Non-pigmented ciliary epithelial cell (primary cell): ENCODE data around the gene PGLYRP3.

Source experiments
- DNase-seq: peaks from one replicate; pipeline ENCODE4 v3.0.0-alpha.2; 2010; ENCODE audit warnings: low read depth

PGLYRP3 gene

DNA sequence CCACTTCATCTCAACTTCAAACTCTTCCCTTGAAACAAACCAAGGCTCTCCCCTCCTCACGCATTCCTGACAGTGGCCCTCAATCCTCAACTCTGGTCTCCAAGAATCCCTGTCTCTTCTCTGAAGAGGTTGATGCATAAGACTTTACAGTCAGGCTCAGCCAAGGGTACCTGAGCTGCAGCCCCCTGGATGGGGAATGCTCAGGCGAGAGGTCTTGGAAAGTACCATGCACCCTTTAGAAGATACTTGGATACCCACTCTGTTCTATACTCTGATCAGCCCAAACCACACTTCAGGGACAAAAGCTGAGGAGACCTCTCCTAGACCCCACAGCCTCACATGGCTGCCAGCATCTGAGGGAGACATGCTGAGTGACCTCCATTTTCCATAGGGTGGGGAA is 536 bp upstream of the PGLYRP3 start:
- no peak for DNase-seq

DNA sequence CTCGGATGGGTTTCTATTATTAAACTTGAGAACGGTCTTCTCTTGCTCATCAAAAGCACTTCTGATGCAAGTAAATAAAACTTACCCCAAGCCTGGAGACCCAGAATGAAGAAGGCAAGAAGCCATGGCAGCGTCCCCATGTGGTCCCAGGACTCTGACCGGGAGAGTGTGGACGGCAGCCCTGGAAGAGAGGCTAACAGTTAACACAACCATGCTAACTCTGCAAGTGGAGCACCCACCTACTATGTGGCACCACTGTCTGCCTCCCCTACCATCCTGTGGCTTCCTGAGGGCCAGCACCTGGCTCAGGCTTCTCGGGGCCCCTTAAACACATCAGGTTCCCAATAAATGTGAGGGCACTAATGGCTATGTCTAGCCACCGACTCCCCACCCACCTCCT is 2.2 kb downstream of the PGLYRP3 start:
- no peak for DNase-seq

DNA sequence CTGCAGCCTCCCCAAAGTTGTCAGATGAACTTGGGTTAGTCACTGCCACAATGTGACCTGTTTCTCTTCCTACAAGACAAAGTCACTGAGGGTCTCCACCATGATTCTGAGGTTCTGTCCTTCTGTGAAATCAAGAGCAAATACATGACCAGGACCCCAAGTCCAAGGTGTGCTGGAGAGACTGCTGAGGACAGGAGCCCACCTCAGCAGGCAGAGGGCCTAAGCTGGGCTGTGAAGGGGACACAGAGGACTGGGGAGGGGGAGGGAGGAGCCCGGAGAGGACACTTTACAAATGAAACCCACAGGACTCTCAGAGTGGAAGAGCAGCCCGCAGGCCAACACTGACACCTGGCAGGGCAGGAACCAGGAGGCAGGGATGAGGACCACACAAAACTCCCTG is 3.3 kb downstream of the PGLYRP3 start:
- DNase-seq: no peak

DNA sequence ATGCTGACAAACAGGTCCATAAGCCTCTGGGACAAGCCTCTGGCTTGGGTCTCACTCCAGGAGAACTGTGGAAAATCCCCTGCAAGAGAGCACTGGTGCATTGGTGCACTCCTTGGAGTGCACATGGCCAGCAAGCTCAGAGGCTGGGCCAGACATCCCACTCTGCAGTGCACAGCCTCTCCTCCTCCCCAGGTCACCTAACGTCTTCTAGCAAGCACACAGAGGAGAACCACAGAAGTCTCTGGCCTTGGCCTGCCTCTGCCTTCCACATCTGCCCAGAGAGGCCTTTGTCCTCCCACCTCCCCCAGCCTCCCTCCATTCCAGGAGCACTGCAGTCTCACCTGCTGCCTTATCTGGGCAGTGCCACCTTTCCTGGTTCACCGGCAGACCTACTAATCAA is 4.2 kb downstream of the PGLYRP3 start:
- no peak for DNase-seq

DNA sequence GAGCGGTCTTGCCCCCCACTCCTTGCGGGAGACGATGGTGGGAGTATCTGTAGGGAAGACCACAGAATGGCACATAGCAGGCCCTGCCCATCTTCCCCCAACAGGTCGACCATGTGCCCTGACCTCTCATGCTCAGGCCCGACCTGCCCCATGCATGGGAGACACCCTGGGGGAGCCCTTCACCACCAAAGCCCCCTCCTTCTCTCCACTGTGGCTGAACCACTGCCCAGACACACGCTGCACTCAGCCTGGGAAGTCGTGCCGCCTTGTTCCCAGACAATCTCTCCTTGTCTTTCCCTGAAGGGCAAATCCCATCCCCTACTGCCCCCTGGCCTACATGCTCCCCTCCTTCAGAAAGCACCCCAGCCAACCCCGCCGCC is 5.5 kb downstream of the PGLYRP3 start:
- no peak for DNase-seq

DNA sequence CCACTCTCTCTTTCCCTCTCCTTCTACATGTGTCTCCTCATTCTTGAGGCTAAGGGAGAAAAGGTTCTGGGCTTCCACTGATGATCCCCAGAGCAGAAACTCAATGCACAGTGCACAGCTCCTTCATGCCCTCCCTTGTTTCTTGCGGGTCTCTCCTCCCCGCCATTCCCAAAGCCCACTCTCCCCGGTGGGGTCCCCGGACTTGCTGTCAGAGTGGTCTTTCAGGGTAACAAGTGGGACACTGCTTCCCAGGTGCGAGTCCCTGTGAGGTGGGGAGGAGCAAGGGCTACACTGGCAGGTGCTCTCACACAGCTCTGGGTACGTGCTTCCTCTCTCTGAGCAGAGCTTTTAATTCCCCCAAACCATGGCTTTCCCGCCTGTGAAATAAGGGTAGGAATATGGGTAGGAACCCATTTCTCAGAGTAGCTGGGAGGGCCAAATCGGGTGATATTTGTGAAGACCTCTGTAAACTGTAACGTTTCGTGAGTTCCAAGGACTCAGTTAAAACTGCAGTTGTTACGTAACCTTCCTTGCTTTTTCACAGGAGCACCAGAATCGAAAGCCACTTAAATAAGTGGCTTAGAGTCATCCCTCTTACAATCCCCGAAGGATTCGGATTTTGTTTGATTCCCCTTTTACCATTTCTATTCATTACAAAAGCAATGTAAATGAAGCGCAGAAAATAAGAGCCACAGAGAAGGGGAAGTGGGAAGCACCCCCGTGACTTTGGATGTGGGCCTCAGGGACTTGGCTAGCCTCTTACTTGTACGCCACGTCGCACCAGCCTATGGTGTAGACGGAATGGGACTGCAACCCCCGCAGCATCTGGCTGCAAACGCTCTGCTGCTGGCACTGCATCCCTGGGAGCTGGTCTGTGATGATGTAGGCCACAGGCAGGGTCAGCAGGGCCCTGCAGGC is 6.2 kb downstream of the PGLYRP3 start:
- no peak for DNase-seq

DNA sequence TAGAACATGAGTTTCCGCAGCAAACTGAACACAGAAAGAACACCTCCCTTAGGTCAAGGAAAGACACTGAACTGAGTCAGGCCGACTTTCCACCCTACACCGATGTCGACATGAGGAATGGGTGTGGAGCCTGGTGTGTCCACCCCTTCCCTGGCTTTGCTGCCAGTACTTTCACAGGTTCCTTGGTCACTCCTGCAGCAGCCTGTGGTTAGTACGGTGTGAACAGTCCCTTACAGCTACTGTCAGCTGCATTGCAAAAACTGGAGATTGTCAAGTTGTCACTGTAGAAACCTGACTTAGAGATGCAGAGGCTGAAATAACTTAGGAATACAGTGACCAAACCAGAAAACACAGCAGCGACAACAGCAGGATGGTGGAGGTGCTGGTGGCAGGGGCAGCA is 7.1 kb downstream of the PGLYRP3 start:
- no peak for DNase-seq

DNA sequence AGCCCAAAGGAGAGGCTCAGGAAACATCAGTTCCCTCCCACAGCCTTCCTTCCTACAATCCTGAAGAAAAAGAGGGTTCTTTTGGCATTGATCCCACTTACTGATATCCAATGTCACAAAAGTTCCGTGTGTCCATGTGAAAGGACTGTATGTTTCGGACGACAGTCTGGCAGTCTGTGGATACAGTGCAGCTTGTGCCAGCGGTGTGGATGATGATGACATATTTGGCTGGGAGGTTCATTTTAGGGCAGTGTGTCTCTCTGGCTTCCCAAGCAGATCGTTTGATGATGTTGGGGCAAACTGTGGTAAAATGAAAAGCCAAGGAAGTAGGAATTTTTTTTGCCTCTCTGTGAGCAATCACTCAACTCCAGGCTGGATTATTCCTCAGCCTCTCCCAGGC is 10.4 kb downstream of the PGLYRP3 start:
- DNase-seq: no peak

DNA sequence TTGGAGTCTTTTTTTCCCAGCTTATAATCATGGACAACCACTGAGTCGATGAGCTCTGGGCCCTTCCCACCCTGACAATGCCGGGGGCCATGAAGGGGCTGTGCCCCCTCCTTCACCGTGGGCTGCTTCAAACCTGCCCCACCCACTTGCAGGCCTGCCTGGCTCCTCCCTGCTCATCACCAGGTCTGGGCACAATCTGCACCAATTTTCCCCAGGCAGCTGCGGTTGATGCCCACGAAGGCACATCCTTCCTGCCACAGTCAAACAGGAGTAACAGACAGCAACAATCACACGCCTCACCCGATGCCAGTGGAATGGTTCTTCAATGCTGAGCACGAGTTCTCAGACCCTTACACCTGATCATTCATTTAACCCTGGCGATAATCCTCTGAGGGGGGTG is 18.9 kb downstream of the PGLYRP3 start:
- DNase-seq: no peak

DNA sequence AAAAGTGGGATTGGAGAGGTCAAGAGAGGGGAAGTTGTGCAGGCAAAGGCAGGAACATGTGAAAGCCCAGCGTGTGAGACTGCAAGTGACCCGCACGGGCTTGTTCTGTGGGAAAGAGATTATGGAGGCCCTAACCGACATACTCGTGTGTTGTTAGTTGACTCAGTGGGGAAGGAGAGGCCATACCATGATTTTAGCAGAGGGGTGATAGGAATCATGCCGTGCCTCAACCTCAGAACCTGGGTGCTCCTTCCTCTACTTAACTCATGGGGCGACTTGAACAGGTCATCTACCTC is 19.3 kb downstream of the PGLYRP3 start:
- no peak for DNase-seq

DNA sequence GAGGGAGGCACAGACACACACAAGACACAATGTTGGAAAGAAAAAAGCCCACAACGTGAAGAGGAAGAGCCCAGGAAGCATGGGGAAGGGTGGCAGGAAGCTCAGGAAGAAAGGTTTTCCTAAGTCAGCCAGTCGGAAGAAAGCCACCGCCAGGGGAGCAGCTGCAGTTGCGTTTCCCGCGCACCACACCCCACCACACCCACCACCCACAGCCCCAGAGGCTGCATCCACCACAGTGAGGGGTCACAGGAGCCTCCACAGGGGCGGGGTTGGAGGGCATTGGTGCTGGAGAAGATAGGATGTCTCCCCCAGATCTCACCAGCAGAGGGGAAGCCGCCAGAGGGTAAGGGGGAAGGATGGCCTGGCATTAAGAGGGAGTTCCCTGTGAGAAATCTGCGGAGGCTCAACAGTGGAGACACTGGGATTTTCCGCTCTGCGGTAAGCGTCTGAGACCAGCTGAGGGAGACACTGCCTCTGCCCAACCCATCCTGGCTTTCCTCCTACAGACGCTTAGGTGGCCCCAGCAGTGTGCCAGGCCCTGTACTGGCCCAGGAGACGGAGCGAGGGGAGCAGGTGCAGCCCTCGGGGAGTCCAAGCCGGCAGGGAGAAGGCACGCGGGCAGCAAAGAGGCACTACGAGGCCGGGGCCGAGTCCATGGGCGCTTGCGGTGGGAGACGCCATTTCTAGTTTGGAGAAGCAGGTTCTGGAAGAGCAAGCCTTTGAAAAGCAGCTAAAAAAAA is 19.8 kb downstream of the PGLYRP3 start:
- DNase-seq: no peak

DNA sequence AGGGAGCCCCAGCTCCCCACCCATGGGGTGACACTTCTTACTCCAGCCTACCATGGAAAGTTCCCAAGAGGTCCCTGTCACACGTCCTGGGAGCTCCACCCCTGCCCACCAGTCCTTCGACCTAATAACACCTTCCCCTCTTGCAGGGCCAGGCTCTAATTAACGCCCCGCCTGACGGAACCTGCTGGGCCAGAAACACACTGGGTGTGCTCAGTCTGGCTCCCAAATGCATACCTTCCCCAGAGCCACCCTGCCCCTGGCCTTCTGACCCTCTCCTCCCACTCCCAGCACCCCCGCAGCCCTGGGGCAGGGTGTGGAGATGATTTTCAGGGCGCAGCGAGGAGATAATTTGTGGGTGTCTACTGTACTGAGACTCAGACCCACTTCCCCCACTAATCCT is 20.6 kb downstream of the PGLYRP3 start:
- DNase-seq: no peak

DNA sequence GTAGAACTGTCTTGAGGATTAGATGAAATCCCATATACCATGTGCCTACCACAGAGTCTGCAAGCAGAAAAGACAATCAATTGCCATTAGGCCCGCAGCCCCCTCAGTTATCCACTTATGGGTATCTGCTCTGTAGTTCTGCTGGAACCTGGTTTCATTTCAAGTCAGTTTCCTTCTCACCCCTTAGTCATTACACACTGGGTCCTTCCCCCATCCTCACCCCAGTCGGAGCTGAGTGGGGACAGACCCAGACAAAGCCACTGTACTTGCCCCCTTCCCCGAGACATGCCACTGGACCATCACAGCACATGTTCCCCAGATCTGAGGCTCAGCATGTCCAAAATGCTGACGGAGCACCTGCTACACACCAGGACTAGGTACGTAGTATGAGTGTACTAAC is 21.2 kb downstream of the PGLYRP3 start:
- DNase-seq: no peak

DNA sequence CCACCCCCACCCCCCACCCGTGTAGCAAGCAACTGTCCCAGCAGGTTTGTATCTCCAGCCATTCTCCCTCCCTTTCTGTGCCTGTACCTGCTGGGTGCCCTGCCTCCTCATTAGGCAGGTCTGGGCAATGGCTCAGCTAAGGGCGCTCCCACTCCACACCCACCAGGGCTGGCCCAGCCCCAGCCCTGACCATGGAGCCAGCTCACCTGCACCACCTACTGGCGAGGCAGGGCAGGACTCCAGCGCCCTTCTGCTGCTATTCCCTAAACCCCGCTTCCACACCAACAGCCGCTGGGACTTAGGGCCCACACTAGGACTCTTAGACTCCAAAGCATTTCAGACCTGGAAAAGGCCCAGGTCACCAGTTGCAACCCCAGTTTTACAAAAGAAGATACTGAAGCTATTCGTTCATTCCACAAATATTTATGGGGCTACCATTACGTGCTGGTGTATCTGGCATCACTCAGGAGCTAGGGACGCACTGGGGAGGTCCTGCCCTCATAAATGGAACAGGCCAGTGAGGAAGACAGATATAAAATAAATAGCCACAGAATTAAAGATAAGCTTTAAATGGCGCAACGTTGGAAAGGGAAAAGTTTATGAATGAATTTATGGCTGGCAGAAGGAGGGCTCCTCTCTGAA is 24.0 kb downstream of the PGLYRP3 start:
- no peak for DNase-seq

DNA sequence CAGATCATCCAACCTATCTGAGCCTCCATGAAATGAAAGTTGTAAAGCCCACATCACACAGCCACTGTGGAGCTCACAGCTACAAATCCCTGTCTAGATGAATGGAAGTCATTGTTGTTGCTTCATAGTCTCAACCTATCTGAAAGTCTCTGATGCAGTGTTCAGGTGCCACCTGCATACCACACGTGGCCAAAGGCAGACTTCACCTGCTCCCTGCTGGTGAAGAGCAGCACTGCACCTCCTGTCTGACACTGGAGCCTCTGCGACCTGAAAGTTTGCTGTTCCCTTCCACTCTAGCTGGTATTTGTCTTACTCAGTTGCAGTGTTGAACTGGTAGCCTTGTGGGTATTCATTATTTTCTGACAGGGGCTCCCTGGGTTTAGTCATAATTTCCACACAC is 34.9 kb downstream of the PGLYRP3 start:
- no peak for DNase-seq

DNA sequence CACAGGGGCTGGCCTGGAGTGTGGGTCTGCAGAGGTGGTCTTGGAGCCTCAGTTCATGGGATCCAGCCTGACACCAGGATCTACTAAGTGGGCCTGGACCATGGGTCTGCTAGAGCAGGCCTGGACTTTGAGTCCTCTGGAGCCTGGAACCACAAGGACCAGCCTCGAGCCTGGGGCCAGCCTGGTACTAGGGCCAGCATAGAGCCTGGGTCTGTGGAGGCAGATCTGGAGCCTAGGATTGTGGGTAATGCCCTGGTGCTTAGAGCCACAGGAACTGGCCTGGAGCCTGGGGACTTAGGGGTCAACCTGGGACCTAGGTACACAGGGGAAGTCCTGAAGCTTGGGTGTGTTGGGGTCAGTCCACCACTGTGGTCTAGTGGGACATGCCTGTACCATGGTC is 40.6 kb downstream of the PGLYRP3 start:
- DNase-seq: no peak

DNA sequence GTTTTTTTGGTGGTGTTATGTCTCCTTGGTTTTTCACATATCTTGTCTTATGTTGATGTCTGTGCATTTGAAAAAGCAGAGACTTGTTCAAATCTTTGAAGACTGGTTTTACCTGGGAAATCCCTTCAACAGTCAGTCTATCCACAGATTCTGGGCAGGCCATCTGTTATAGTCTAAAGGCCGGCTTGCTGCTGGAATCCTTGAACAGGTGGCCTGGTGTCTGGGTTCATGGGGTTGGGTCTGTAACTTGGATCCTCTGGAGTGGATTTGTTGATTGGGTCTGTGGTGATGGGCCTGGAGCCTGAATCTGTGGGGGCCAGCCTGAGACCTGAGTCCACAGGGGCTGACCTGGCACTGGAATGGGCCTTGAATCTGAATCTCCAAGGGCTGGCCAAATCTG is 41.0 kb downstream of the PGLYRP3 start:
- no peak for DNase-seq

DNA sequence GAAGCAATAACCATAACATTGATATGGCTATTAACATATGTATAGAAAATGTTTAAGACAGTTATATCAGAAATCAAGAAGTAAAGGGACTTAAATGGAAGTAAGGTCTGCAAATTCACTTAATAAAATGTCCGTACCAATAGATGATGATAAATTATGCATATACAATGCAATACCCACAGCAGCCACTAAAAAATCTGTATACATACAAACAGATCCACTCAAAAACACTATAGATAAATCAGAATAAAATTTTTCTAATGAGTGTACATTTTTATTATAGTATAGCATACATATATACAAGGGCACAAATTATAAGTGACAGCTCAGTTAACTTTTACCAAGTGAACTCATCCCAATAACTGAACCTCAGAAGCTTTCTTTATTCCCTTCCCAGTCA is 47.3 kb downstream of the PGLYRP3 start:
- DNase-seq: no peak

DNA sequence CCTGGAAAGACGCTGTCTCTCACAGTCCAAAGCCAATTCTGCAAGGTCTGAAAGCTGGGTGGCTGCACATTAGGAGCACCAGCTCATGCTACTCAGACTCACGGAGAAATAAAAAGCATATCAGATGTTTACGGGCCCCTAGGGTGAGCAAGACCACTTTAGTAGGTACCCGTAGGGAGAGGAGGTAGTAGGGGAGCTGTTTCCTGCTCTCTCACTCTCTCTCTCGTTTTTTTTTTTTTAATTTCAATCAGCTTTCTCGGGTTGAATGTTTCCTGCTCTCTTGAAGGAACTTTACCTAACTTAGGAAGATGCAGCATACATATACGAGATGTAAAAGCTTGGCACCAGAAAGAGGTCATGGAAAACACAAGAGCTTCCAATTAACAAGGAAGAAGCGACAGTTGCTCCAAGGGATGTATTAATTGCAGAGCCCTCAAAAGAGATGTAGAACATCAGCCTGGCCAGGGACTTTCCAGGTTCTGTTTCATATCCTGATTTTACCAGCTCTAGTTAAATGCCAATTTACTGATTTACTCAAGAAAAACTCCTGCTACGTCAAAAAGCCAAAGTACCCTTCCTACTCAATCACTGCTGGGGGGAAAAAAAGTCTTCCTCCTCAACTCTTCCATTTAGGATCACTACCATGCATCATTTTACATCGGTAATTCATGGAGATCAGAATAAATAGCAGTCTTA is 50.1 kb downstream of the PGLYRP3 start:
- no peak for DNase-seq

DNA sequence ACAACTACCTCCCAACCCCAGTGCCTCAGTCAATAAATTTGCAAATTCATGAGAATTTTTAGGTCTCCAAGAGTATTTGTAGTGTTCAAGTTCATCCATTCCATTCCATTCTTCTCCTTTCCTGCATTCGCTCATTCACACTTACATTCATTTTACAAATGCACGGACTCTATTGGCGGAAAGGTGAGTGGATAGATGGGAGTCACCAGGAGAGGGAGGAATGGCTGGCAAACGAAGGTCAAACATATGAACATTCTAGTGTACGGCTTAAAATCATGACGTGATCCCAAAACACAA is 50.7 kb downstream of the PGLYRP3 start:
- DNase-seq: no peak

DNA sequence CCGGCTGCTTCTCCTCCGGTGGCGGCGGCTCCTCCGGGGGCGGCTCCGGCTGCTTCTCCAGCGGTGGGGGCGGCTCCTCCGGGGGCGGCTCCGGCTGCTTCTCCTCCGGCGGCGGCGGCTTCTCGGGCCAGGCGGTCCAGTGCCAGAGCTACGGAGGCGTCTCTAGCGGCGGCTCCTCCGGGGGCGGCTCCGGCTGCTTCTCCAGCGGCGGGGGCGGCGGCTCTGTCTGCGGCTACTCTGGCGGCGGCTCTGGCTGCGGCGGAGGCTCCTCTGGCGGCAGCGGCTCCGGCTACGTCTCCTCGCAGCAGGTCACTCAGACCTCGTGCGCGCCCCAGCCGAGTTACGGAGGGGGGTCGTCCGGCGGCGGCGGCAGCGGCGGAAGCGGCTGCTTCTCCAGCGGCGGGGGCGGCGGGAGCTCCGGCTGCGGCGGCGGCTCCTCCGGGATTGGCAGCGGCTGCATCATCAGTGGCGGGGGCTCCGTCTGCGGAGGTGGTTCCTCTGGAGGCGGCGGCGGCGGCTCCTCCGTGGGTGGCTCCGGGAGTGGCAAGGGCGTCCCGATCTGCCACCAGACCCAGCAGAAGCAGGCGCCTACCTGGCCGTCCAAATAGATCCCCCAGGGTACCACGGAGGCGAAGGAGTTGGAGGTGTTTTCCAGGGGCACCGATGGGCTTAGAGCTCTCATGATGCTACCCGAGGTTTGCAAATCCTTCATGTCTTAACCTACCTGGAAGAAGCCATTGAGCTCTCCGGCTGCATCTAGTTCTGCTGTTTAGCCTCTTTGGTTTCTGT is 51.3 kb downstream of the PGLYRP3 start:
- no peak for DNase-seq
